SK-N-SH (cell line): Measurements from ENCODE around the gene PRDM10. TPM values are rescaled to one million over a fixed set of nuclear protein-coding genes. Genes with fewer than 3 reads are reported as not detected.

Experiments used
- CTCF ChIA-PET: fragments of 300-600, 350-600 bp; formaldehyde crosslinking; extraction: SDS; loops from one replicate; lab custom pipeline; 2021; lab: Yijun Ruan, JAX
- POLR2A ChIA-PET: fragments of 350-600 bp; sonication (Branson Sonifier 250); formaldehyde crosslinking; extraction: SDS; loops from one replicate; lab custom pipeline; 2020; ENCODE audit warnings: antibody characterized with exemption, inconsistent platforms; lab: Yijun Ruan, JAX
- DNase-seq: peaks from one replicate; pipeline ENCODE4 v3.0.0; 2012
- H2AFZ ChIP-seq: fragments of 200-600 bp; sonication (generic); 2 replicates; pipeline ENCODE4 v1.8.1; 2016; ENCODE audit warnings: antibody characterized with exemption, mild to moderate bottlenecking, low read depth
- H3F3A ChIP-seq: fragments of 200-600 bp; sonication (generic); replicated peaks from 2 replicates; pipeline ENCODE3; 2016; ENCODE audit warnings: antibody characterized with exemption, mild to moderate bottlenecking; ENCODE audit not compliant: insufficient read depth
- H3K27ac ChIP-seq, 2 experiments: fragments of 200-500 bp in 1 of 2; fragments of 200-600 bp in 1 of 2; sonication (Bioruptor generic) in 1 of 2; sonication (generic), shearing (Covaris generic) in 1 of 2; 2 replicates each; pipeline versions ENCODE4 v1.5.1 to v1.6.1; 2014 to 2016; ENCODE audit warnings: low read depth in 2 of 2, inconsistent platforms in 1 of 2, low read length in 1 of 2, mild to moderate bottlenecking in 1 of 2, mixed read lengths in 1 of 2
- H3K27me3 ChIP-seq: fragments of 200-600 bp; sonication (generic), shearing (Covaris generic); 2 replicates; pipeline ENCODE4 v1.6.1; 2016; ENCODE audit warnings: mixed run types; ENCODE audit not compliant: insufficient read depth
- H3K36me3 ChIP-seq, 2 experiments: fragments of 200-500 bp in 1 of 2; fragments of 200-600 bp in 1 of 2; sonication (Bioruptor generic) in 1 of 2; sonication (generic) in 1 of 2; replicated peaks in 1 of 2; 2 replicates each; pipeline versions ENCODE3 to v1.5.1; 2014 to 2016; ENCODE audit warnings: low read length in 1 of 2, mild to moderate bottlenecking in 1 of 2; ENCODE audit not compliant: insufficient read depth in 2 of 2, control insufficient read depth in 1 of 2
- H3K4me1 ChIP-seq, 2 experiments: fragments of 200-500 bp in 1 of 2; fragments of 200-600 bp in 1 of 2; sonication (Bioruptor generic) in 1 of 2; sonication (generic), shearing (Covaris generic) in 1 of 2; 2 replicates each; pipeline versions ENCODE4 v1.5.1 to v1.6.1; 2014 to 2016; ENCODE audit warnings: low read depth in 1 of 2, low read length in 1 of 2, mixed run types in 1 of 2; ENCODE audit not compliant: insufficient read depth in 2 of 2, control insufficient read depth in 1 of 2
- H3K4me2 ChIP-seq: fragments of 200-600 bp; sonication (generic), shearing (Covaris generic); 2 replicates; pipeline ENCODE4 v1.6.1; 2017; ENCODE audit warnings: mixed run types
- H3K4me3 ChIP-seq, 2 experiments: fragments of 200-500 bp in 1 of 2; fragments of 200-600 bp in 1 of 2; sonication (Bioruptor generic) in 1 of 2; sonication (generic), shearing (Covaris generic) in 1 of 2; 2 replicates each; pipeline versions ENCODE4 v1.5.1 to v1.8.1; 2014 to 2016; ENCODE audit warnings: low read depth in 2 of 2, inconsistent platforms in 1 of 2, low read length in 1 of 2, mild to moderate bottlenecking in 1 of 2, mixed read lengths in 1 of 2, moderate library complexity in 1 of 2
- H3K79me2 ChIP-seq: fragments of 200-600 bp; sonication (generic); 2 replicates; pipeline ENCODE4 v1.8.1; 2017; ENCODE audit warnings: mild to moderate bottlenecking; ENCODE audit not compliant: insufficient read depth
- H3K9ac ChIP-seq: fragments of 200-600 bp; sonication (generic); 2 replicates; pipeline ENCODE4 v1.6.1; 2017; ENCODE audit warnings: mixed run types
- H3K9me2 ChIP-seq: fragments of 200-600 bp; sonication (generic); 2 replicates; pipeline ENCODE4 v1.6.1; 2017; ENCODE audit warnings: mixed run types
- H3K9me3 ChIP-seq: fragments of 200-600 bp; sonication (generic); 2 replicates; pipeline ENCODE4 v1.6.1; 2017; ENCODE audit warnings: mixed run types, mild to moderate bottlenecking, moderate library complexity
- H4K20me1 ChIP-seq: fragments of 200-600 bp; sonication (generic); 2 replicates; pipeline ENCODE4 v1.6.1; 2017; ENCODE audit warnings: mild to moderate bottlenecking, mixed run types; ENCODE audit not compliant: insufficient read depth
- CHD2 ChIP-seq: fragments of 150-350 bp; IDR thresholded peaks from 2 replicates; pipeline ENCODE4 v1.6.1; 2018; ENCODE audit warnings: low read length; ENCODE audit not compliant: partially characterized antibody
- EZH2phosphoT487 ChIP-seq: fragments of 200-600 bp; sonication (generic); IDR thresholded peaks from 2 replicates; pipeline ENCODE4 v1.6.1; 2017; ENCODE audit warnings: low read depth, mixed run types, mild to moderate bottlenecking, antibody characterized with exemption, moderate library complexity, borderline replicate concordance
- FOXJ3 ChIP-seq: sonication (generic); formaldehyde crosslinking; IDR thresholded peaks from 2 replicates; pipeline ENCODE4 v1.5.1; 2020; ENCODE audit warnings: mild to moderate bottlenecking, missing genetic modification reagents
- FOXM1 ChIP-seq: IDR thresholded peaks from 2 replicates; pipeline ENCODE4 v1.4.0; 2012; ENCODE audit warnings: low read depth, mild to moderate bottlenecking
- GABPA ChIP-seq: IDR thresholded peaks from 2 replicates; pipeline ENCODE4 v1.4.0; 2012; ENCODE audit warnings: low read depth, mild to moderate bottlenecking
- GATA2 ChIP-seq: sonication (generic); formaldehyde crosslinking; IDR thresholded peaks from 2 replicates; pipeline ENCODE4 v1.5.0; 2020; ENCODE audit warnings: mild to moderate bottlenecking, missing genetic modification reagents
- JUND ChIP-seq: IDR thresholded peaks from 2 replicates; pipeline ENCODE4 v1.4.0; 2012
- NFIC ChIP-seq: IDR thresholded peaks from 2 replicates; pipeline ENCODE4 v1.4.0; 2012; ENCODE audit warnings: borderline replicate concordance
- NRF1 ChIP-seq: IDR thresholded peaks from 2 replicates; pipeline ENCODE4 v1.6.1; 2012; ENCODE audit warnings: low read depth, mild to moderate bottlenecking, low read length
- RCOR1 ChIP-seq: fragments of 150-350 bp; IDR thresholded peaks from 2 replicates; pipeline ENCODE4 v1.6.1; 2017; ENCODE audit warnings: antibody characterized with exemption, low read length
- RFX5 ChIP-seq: IDR thresholded peaks from 2 replicates; pipeline ENCODE4 v1.6.1; 2012; ENCODE audit warnings: mild to moderate bottlenecking, improper control_type of control experiment, low read length
- SIN3A ChIP-seq: IDR thresholded peaks from 2 replicates; pipeline ENCODE4 v1.6.1; 2012; ENCODE audit warnings: low read depth, mild to moderate bottlenecking, low read length, moderate library complexity, borderline replicate concordance
- SMC3 ChIP-seq: IDR thresholded peaks from 2 replicates; pipeline ENCODE4 v1.6.1; 2012; ENCODE audit warnings: low read depth, low read length, improper control_type of control experiment
- TCF12 ChIP-seq: IDR thresholded peaks from 2 replicates; pipeline ENCODE4 v1.4.0; 2012
- TEAD4 ChIP-seq: IDR thresholded peaks from 2 replicates; pipeline ENCODE4 v1.4.0; 2012; ENCODE audit warnings: mild to moderate bottlenecking, borderline replicate concordance; ENCODE audit not compliant: insufficient read depth
- YY1 ChIP-seq: IDR thresholded peaks from 2 replicates; pipeline ENCODE4 v1.4.0; 2012; ENCODE audit warnings: low read depth, mild to moderate bottlenecking
- WGBS: methylation state at CpG from one replicate; pipeline ENCODE4 v1.1.6; 2017; ENCODE audit warnings: low lambda C conversion rate; 5-methylcytosine and 5-hydroxymethylcytosine counted together
- polyA plus RNA-seq, 3 experiments: library from polyadenylated mRNA; depleted of rRNA; stranded (reverse); fragments of >200 nt; gene quantifications; 2 replicates each; pipeline ENCODE4 v1.2.3, GENCODE V29; 2012
- TF ChIP-seq, protein P1 (sequence below): fragments of 200-600 bp; sonication (generic); IDR thresholded peaks from 2 replicates; pipeline ENCODE4 v1.6.1; 2017; ENCODE audit warnings: antibody characterized with exemption, mild to moderate bottlenecking, moderate library complexity
- TF ChIP-seq, protein P2 (sequence below): fragments of 150-350 bp; IDR thresholded peaks from 2 replicates; pipeline ENCODE4 v1.6.1; 2017; ENCODE audit warnings: antibody characterized with exemption, low read length, low read depth, borderline replicate concordance
- TF ChIP-seq, protein P3 (sequence below): IDR thresholded peaks from 2 replicates; pipeline ENCODE4; 2012
- TF ChIP-seq, protein P4 (sequence below): IDR thresholded peaks from 2 replicates; pipeline ENCODE4 v1.4.0; 2012; ENCODE audit warnings: low read depth

PRDM10 gene
- polyA plus RNA-seq, 1 of the 3 experiments (the other 2 are of a cell fraction) = 1.9 TPM

DNA sequence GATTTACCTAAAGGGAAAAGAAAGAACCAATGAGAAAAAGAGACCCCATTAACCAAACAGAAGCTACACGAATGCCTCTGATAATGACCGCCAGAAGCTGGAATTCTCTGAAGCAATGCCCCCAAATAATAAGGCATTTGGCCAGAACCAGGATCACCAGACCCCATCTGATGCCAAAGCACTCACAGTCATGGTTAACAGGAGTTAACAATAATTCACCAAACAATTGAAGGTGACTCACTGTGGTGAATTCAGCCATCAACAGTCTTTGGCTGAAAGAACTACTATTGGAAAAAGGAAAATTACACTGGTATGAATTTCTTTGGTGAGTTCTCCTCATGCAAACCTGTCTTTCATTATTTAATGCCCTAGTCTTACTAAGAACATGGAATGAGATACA, 85.4 kb downstream of the PRDM10 start:
- POLR2A ChIA-PET = no interaction called here
- WGBS = 88% methylated on average over 2 of the region's 2 CpGs

More for the DNA sequence above, 85.4 kb downstream of the PRDM10 start:
- no peaks in the 10 kb centered on the region for H3K9me2 ChIP-seq
- no peak overlapping the region for H3K4me3 ChIP-seq
- H3F3A ChIP-seq = no peaks in the 10 kb centered on the region
- no peak overlapping the region for H3K4me2 ChIP-seq
- no peak for TF ChIP-seq RCOR1
- no peak for TF ChIP-seq EZH2phosphoT487
- TF ChIP-seq SIN3A = no peak
- no peak for TF ChIP-seq TEAD4
- TF ChIP-seq, protein P1, sequence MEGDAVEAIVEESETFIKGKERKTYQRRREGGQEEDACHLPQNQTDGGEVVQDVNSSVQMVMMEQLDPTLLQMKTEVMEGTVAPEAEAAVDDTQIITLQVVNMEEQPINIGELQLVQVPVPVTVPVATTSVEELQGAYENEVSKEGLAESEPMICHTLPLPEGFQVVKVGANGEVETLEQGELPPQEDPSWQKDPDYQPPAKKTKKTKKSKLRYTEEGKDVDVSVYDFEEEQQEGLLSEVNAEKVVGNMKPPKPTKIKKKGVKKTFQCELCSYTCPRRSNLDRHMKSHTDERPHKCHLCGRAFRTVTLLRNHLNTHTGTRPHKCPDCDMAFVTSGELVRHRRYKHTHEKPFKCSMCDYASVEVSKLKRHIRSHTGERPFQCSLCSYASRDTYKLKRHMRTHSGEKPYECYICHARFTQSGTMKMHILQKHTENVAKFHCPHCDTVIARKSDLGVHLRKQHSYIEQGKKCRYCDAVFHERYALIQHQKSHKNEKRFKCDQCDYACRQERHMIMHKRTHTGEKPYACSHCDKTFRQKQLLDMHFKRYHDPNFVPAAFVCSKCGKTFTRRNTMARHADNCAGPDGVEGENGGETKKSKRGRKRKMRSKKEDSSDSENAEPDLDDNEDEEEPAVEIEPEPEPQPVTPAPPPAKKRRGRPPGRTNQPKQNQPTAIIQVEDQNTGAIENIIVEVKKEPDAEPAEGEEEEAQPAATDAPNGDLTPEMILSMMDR = no peak
- no peak for TF ChIP-seq FOXJ3 (CRISPR knock-in tag)
- no peak for TF ChIP-seq RFX5
- no peak for TF ChIP-seq GATA2 (CRISPR knock-in tag)
- TF ChIP-seq NFIC = no peak
- no peak for TF ChIP-seq GABPA
- TF ChIP-seq FOXM1 = no peak
- no peak for TF ChIP-seq CHD2
- no peak for TF ChIP-seq JUND
- no peak for TF ChIP-seq TCF12
- TF ChIP-seq, protein P2, sequence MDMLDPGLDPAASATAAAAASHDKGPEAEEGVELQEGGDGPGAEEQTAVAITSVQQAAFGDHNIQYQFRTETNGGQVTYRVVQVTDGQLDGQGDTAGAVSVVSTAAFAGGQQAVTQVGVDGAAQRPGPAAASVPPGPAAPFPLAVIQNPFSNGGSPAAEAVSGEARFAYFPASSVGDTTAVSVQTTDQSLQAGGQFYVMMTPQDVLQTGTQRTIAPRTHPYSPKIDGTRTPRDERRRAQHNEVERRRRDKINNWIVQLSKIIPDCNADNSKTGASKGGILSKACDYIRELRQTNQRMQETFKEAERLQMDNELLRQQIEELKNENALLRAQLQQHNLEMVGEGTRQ = no peak
- TF ChIP-seq, protein P3, sequence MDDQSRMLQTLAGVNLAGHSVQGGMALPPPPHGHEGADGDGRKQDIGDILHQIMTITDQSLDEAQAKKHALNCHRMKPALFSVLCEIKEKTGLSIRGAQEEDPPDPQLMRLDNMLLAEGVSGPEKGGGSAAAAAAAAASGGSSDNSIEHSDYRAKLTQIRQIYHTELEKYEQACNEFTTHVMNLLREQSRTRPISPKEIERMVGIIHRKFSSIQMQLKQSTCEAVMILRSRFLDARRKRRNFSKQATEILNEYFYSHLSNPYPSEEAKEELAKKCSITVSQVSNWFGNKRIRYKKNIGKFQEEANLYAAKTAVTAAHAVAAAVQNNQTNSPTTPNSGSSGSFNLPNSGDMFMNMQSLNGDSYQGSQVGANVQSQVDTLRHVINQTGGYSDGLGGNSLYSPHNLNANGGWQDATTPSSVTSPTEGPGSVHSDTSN = no peak
- TF ChIP-seq, protein P4, sequence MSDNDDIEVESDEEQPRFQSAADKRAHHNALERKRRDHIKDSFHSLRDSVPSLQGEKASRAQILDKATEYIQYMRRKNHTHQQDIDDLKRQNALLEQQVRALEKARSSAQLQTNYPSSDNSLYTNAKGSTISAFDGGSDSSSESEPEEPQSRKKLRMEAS = no peak
- no peak for TF ChIP-seq NRF1
- TF ChIP-seq SMC3 = no peak
- TF ChIP-seq YY1 = no peak
- peaks cover 7 to 12% of the 10 kb centered on the region in 2 experiments for H3K36me3 ChIP-seq
- H4K20me1 ChIP-seq = no peaks in the 10 kb centered on the region
- H3K9ac ChIP-seq = no peak overlapping the region
- H2AFZ ChIP-seq = no peak overlapping the region
- no peaks in the 10 kb centered on the region for H3K27me3 ChIP-seq
- no peak overlapping the region for H3K27ac ChIP-seq
- H3K4me1 ChIP-seq = no peaks in the 10 kb centered on the region
- H3K79me2 ChIP-seq = no peaks in the 10 kb centered on the region
- CTCF ChIA-PET = interaction anchor here (3.0 kb wide), 1 partner anchor 216 kb away, joined by 15 read pairs; no protein-coding TSS in a partner anchor
- DNase-seq = no peak
- H3K9me3 ChIP-seq = no peaks in the 10 kb centered on the region
